Naive thymus-derived CD4-positive, alpha-beta T cell (primary cell): Measurements from ENCODE around the gene MMS19. TPM values are rescaled to one million over a fixed set of nuclear protein-coding genes. Genes with fewer than 3 reads are reported as not detected.
A peak's percentile ranks its signal among the peaks of the same experiment; 100 is the strongest.

Experiments
- ATAC-seq: fragments of 150-1000 bp; cut with Tn5 transposase; 2 replicates; pipeline ENCODE4 v1.10.0; 2021; ENCODE audit warnings: mild to moderate bottlenecking, moderate library complexity
- CTCF ChIA-PET: fragments of 350-600 bp; sonication (Branson Sonifier 250); formaldehyde crosslinking; loops from one replicate; lab custom pipeline; 2021; ENCODE audit warnings: antibody characterized with exemption; lab: Charles Lee
- POLR2A ChIA-PET: fragments of 350-600 bp; sonication (Branson Sonifier 250); formaldehyde crosslinking; loops from one replicate; lab custom pipeline; 2021; ENCODE audit warnings: antibody characterized with exemption, inconsistent platforms; lab: Charles Lee
- DNase-seq, 9 donors: peaks; one replicate each; pipeline versions ENCODE4 v3.0.0 to v3.0.0-alpha.2; 2020 to 2022; ENCODE audit warnings: mixed read lengths in 1 of 9
- H3K27ac ChIP-seq: one replicate; pipeline ENCODE4 v1.7.0; 2013; ENCODE audit warnings: mild to moderate bottlenecking, low read depth, low read length, moderate library complexity
- H3K27me3 ChIP-seq, 2 donors: one replicate each; pipeline ENCODE4 v1.7.0; 2013; ENCODE audit warnings: low read length in 2 of 2, mild to moderate bottlenecking in 2 of 2, moderate library complexity in 2 of 2; ENCODE audit not compliant: control insufficient read depth in 2 of 2, insufficient read depth in 2 of 2
- H3K36me3 ChIP-seq, 3 experiments: 1 replicate in 2 of 3; 2 replicates in 1 of 3; pipeline ENCODE4 v1.7.0; 2013; ENCODE audit warnings: low read length in 3 of 3, mild to moderate bottlenecking in 3 of 3, moderate library complexity in 1 of 3; ENCODE audit not compliant: insufficient read depth in 3 of 3, control insufficient read depth in 2 of 3
- H3K4me1 ChIP-seq, 2 donors: one replicate each; pipeline ENCODE4 v1.7.0; 2013; ENCODE audit warnings: low read length in 2 of 2, mild to moderate bottlenecking in 2 of 2, moderate library complexity in 1 of 2; ENCODE audit not compliant: control insufficient read depth in 2 of 2, insufficient read depth in 2 of 2
- H3K4me3 ChIP-seq: 2 replicates; pipeline ENCODE4 v1.7.0; 2013; ENCODE audit warnings: mild to moderate bottlenecking, low read length
- H3K9me3 ChIP-seq, 3 experiments: 1 replicate in 2 of 3; 2 replicates in 1 of 3; pipeline ENCODE4 v1.7.0; 2013; ENCODE audit warnings: low read length in 3 of 3; ENCODE audit not compliant: control insufficient read depth in 2 of 3
- H3K27ac Mint-ChIP-seq, 9 donors: one replicate each; pipeline ENCODE4 v1.8.0; 2020 to 2022; ENCODE audit warnings: mixed read lengths in 9 of 9, mild to moderate bottlenecking in 8 of 9, moderate library complexity in 5 of 9, inconsistent platforms in 2 of 9
- H3K27me3 Mint-ChIP-seq, 5 donors: one replicate each; pipeline ENCODE4 v1.8.0; 2021 to 2022; ENCODE audit warnings: mixed read lengths in 5 of 5, mild to moderate bottlenecking in 1 of 5
- H3K36me3 Mint-ChIP-seq, 5 donors: one replicate each; pipeline ENCODE4 v1.8.0; 2020 to 2022; ENCODE audit warnings: mixed read lengths in 5 of 5, mild to moderate bottlenecking in 3 of 5, inconsistent platforms in 1 of 5
- H3K4me1 Mint-ChIP-seq, 7 donors: one replicate each; pipeline ENCODE4 v1.8.0; 2020 to 2022; ENCODE audit warnings: mixed read lengths in 7 of 7, mild to moderate bottlenecking in 3 of 7, inconsistent platforms in 1 of 7
- H3K4me3 Mint-ChIP-seq, 10 donors: one replicate each; pipeline ENCODE4 v1.8.0; 2020 to 2022; ENCODE audit warnings: mild to moderate bottlenecking in 10 of 10, mixed read lengths in 10 of 10, moderate library complexity in 6 of 10, inconsistent platforms in 2 of 10
- H3K9me3 Mint-ChIP-seq, 11 donors: one replicate each; pipeline ENCODE4 v1.8.0; 2020 to 2022; ENCODE audit warnings: mixed read lengths in 11 of 11, mild to moderate bottlenecking in 4 of 11, inconsistent platforms in 1 of 11, moderate library complexity in 1 of 11
- intact Hi-C, 2 donors: fragments of 100-400 bp; cut with micrococcal nuclease; formaldehyde crosslinking; loops; one replicate each; pipeline ENCODE4 v1.15.1; 2023
- polyA plus RNA-seq, 2 donors: library from polyadenylated mRNA; unstranded; fragments of 300-500 nt; fragmentation: Illumina TruSeq; gene quantifications; one replicate each; pipeline ENCODE4 v1.2.3, GENCODE V29; 2021
- total RNA-seq, 6 experiments: library from RNA in 5 of 6; stranded (reverse) in 5 of 6; gene quantifications; 1 replicate in 5 of 6; 2 replicates in 1 of 6; pipeline ENCODE4 v1.2.3 and lab custom pipeline; 2021 to 2026

The MMS19 gene
- total and polyA plus RNA-seq, 7 experiments from 2014 or later = 37.4 to 113 (median 82.0) TPM

DNA sequence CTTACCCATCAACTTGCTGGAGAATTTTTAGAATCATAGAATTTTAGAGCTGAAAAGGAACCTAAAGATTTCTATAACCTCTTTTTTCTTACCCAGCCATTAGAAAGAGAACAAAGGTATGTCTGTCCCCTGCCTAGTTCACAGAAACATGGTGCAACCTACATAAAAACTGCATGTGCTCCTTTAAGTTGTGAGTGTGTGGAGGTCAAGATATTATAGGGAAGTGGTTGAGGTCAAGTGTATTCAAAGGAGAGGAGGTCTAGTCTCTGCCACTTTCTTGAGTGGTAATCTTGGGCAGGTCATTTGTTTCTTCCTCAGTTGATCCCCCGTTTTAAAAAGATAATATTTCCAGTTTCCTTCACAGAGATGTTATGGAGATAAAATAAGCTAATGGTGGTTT is 6.9 kb upstream of the MMS19 start:
- Histone ChIP-seq H3K27ac (no peak overlapping the region), H3K4me3 (no peak overlapping the region), H3K27me3 (no peaks in the 10 kb centered on the region), H3K4me1 (peaks cover 0 to under 1% of the 10 kb centered on the region in 2 donors), H3K36me3 (no peaks in the 10 kb centered on the region), H3K9me3 (no peaks in the 10 kb centered on the region)
- H3K4me3 Mint-ChIP-seq = no peak overlapping the region
- H3K4me1 Mint-ChIP-seq = peaks cover 0 to 11% (median 8%) of the 10 kb centered on the region in 7 donors
- ChIA-PET CTCF (no interaction called here), POLR2A (interaction anchor here (1.6 kb wide), 1 partner anchor 8 kb away, joined by 3 read pairs; no protein-coding TSS in a partner anchor)
- no peak for DNase-seq
- H3K36me3 Mint-ChIP-seq = no peaks in the 10 kb centered on the region
- intact Hi-C loops = no loop called here
- H3K9me3 Mint-ChIP-seq = no peaks in the 10 kb centered on the region
- peaks cover 0 to 38% (median 18%) of the 10 kb centered on the region in 5 donors for H3K27me3 Mint-ChIP-seq
- H3K27ac Mint-ChIP-seq = no peak overlapping the region
- ATAC-seq = no peak

- Mint-ChIP-seq H3K27me3 (peaks cover 0 to 44% (median 21%) of the 10 kb centered on the region in 5 donors), H3K4me3 (no peak overlapping the region), H3K27ac (no peak overlapping the region), H3K4me1 (peaks cover 0 to 16% (median 9%) of the 10 kb centered on the region in 7 donors), H3K9me3 (no peaks in the 10 kb centered on the region), H3K36me3 (no peaks in the 10 kb centered on the region)
- CTCF ChIA-PET = no interaction called here
- POLR2A ChIA-PET = interaction anchor here (0.6 to 1.2 kb wide), 2 partner anchors 9 to 30 kb away, joined by 3 to 5 read pairs; no protein-coding TSS in a partner anchor
- H3K27ac ChIP-seq = no peak overlapping the region
- DNase-seq (no peak), ATAC-seq (no peak)
- H3K4me1 ChIP-seq = peaks cover 2 to 9% of the 10 kb centered on the region in 2 donors
- no peaks in the 10 kb centered on the region for H3K9me3 ChIP-seq
- no peaks in the 10 kb centered on the region for H3K27me3 ChIP-seq
- H3K36me3 ChIP-seq = peaks cover 0 to 5% (median 0%) of the 10 kb centered on the region in 3 experiments
- intact Hi-C loops = no loop called here
- H3K4me3 ChIP-seq = no peak overlapping the region
Measured at GRCh38 chr10:97503406-97503805, 5.2 kb upstream of the MMS19 start.

DNA sequence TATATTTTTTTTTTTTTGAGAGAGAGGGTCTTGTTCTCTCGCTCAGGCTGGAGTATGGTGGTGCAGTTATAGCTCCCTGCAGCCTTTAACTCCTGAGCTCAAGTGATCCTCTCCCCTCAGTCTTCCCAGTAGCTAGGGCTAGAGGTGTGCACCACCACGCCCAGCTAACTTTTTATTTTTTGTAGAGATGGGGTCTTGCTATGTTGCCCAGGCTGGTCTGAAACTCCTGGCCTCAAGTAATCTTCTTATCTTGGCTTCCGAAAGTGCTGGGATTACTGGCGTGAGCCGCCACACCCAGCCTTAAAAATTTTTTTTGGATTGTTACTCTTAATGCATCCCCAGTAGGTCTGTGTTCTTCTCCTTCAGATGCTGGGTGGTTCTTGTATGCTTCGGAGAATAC is 4.7 kb upstream of the MMS19 start:
- Mint-ChIP-seq H3K4me1 (peaks cover 0 to 18% (median 11%) of the 10 kb centered on the region in 7 donors), H3K27me3 (peaks cover 0 to 44% (median 21%) of the 10 kb centered on the region in 5 donors), H3K36me3 (no peaks in the 10 kb centered on the region), H3K9me3 (no peaks in the 10 kb centered on the region), H3K4me3 (no peak overlapping the region), H3K27ac (no peak overlapping the region)
- Histone ChIP-seq H3K4me3 (no peak overlapping the region), H3K27ac (no peak overlapping the region), H3K9me3 (no peaks in the 10 kb centered on the region), H3K27me3 (no peaks in the 10 kb centered on the region), H3K4me1 (peaks cover 2 to 9% of the 10 kb centered on the region in 2 donors), H3K36me3 (peaks cover 0 to 5% (median 0%) of the 10 kb centered on the region in 3 experiments)
- intact Hi-C loops = no loop called here
- ATAC-seq (no peak), DNase-seq (no peak)
- CTCF ChIA-PET = no interaction called here
- POLR2A ChIA-PET = interaction anchor here (1.2 kb wide), 1 partner anchor 8 kb away, joined by 5 read pairs; no protein-coding TSS in a partner anchor

- H3K27me3 Mint-ChIP-seq = peaks cover 0 to 36% (median 21%) of the 10 kb centered on the region in 5 donors
- Histone ChIP-seq H3K4me1 (peaks cover 18 to 33% of the 10 kb centered on the region in 2 donors), H3K27ac (no peak overlapping the region), H3K9me3 (no peaks in the 10 kb centered on the region), H3K36me3 (peaks cover 0 to 5% (median 0%) of the 10 kb centered on the region in 3 experiments), H3K27me3 (no peaks in the 10 kb centered on the region), H3K4me3 (no peak overlapping the region)
- CTCF ChIA-PET = interaction anchor here (1.0 to 1.4 kb wide), 2 partner anchors 43 to 54 kb away, joined by 3 read pairs; no protein-coding TSS in a partner anchor
- H3K4me1 Mint-ChIP-seq = peaks cover 19 to 45% (median 33%) of the 10 kb centered on the region in 7 donors
- POLR2A ChIA-PET = interaction anchor here (0.6 to 1.5 kb wide), 2 partner anchors 55 to 179 kb away, joined by 3 to 4 read pairs; no protein-coding TSS in a partner anchor
- no peak for DNase-seq
- H3K27ac Mint-ChIP-seq = peak overlapping the region in 4 of 9 donors; percentile 15 to 63 (median 24)
- H3K9me3 Mint-ChIP-seq = no peaks in the 10 kb centered on the region
- intact Hi-C loops = no loop called here
- H3K36me3 Mint-ChIP-seq = no peaks in the 10 kb centered on the region
- ATAC-seq = no peak
- peak overlapping the region; percentile 7 to 98 (median 66) for H3K4me3 Mint-ChIP-seq
Measured at GRCh38 chr10:97500297-97500575, 2.0 kb upstream of the MMS19 start.

- peak overlapping the region in 4 of 9 donors; percentile 15 to 63 (median 30) for H3K27ac Mint-ChIP-seq
Measured at GRCh38 chr10:97499561-97500296, 1.5 kb upstream of the MMS19 start.

DNA sequence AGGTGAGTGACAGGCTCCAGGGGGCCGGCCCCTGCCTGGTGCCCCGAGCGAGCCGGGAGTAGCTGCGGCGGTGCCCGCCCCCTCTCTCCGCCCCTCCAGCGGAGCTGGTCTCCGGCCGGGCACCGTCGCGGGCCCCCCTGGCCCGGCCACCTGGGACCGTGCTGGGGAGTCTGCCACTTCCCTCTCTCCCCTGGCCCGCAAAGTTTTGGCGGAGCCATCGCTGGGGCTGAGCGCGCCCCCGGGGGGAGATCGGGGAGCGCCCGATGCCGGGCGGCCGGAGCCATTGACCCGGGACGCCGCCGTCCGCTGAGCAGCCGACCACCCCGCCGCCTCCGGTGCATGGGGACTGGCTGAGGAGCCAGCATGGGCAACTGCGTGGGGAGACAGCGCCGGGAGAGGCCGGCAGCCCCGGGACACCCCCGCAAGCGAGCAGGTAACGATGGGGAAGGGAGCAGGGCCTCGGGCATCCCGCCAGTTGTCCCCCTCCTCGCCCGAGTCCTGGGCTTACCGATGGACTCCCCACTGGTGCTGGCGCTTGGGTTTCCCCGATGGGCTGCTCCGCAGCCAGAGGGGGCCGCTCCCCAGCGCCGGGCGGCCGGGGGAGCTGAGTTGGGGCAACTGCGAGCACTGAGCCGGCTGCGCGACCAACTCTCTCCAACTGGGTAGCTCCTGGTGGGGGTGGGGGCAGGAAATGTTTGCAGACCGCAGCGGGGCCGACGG is 779 bp upstream of the MMS19 start, which contains the start of gene UBTD1:
TSS of gene UBTD1 (plus strand) at position 84 of the 720 bp plus-strand sequence. CDS start at position 364, 280 bp downstream.
- POLR2A ChIA-PET = interaction anchor here (1.5 kb wide), 1 partner anchor 177 kb away, joined by 4 read pairs; no protein-coding TSS in a partner anchor
- Histone ChIP-seq H3K4me1 (peaks cover 20 to 41% of the 10 kb centered on the region in 2 donors), H3K36me3 (peaks cover 0 to 5% (median 0%) of the 10 kb centered on the region in 3 experiments), H3K4me3 (peak within 1 kb of the TSS; percentile 96), H3K27ac (peak within 1 kb of the TSS; percentile 81), H3K27me3 (no peaks in the 10 kb centered on the region), H3K9me3 (no peaks in the 10 kb centered on the region)
- peak within 1 kb of the TSS; percentile 85 to 99 (median 98) for H3K4me3 Mint-ChIP-seq
- CTCF ChIA-PET = interaction anchor here (1.0 to 1.4 kb wide), 2 partner anchors 44 to 55 kb away, joined by 3 read pairs; no protein-coding TSS in a partner anchor
- intact Hi-C loops = loop anchor here (1.0 to 10.0 kb wide), 22 partner anchors 16 to 912 kb away; partner anchors contain the start of genes ARHGAP19 (in 2 of the 2), AVPI1 (in 2 of the 2), EXOSC1 (in 2 of the 2) and FRAT2 (in 2 of the 2)
- peak in 7 of 9 donors; percentile 19 to 45 (median 31) for DNase-seq
- no peak for ATAC-seq
- H3K27ac Mint-ChIP-seq = peak within 1 kb of the TSS; percentile 94 to 98 (median 97)
- peaks cover 0 to 36% (median 21%) of the 10 kb centered on the region in 5 donors for H3K27me3 Mint-ChIP-seq
- H3K9me3 Mint-ChIP-seq = no peaks in the 10 kb centered on the region
- peaks cover 0 to under 1% (median 0%) of the 10 kb centered on the region in 5 donors for H3K36me3 Mint-ChIP-seq
- H3K4me1 Mint-ChIP-seq = peaks cover 28 to 58% (median 46%) of the 10 kb centered on the region in 7 donors

More at GRCh38 chr10:97499561-97500296, 1.5 kb upstream of the MMS19 start:
- intact Hi-C loops = loop anchor here (2.0 to 10.0 kb wide), 9 partner anchors 17 to 913 kb away; partner anchors contain the start of genes LCOR (in 2 of the 2), FRAT2 (in 1 of the 2), R3HCC1L (in 1 of the 2) and TM9SF3 (in 1 of the 2)
- DNase-seq = peak in 1 of 9 donors; percentile 21
- no peak for ATAC-seq
- peaks cover 20 to 38% of the 10 kb centered on the region in 2 donors for H3K4me1 ChIP-seq
- H3K36me3 Mint-ChIP-seq = no peaks in the 10 kb centered on the region
- H3K4me3 Mint-ChIP-seq = peak overlapping the region; percentile 31 to 98 (median 70)
- peak overlapping the region; percentile 81 for H3K27ac ChIP-seq
- H3K9me3 Mint-ChIP-seq = no peaks in the 10 kb centered on the region
- CTCF ChIA-PET = interaction anchor here (0.5 to 1.4 kb wide), 3 partner anchors 33 to 54 kb away, joined by 3 read pairs; no protein-coding TSS in a partner anchor
- peaks cover 0 to 36% (median 21%) of the 10 kb centered on the region in 5 donors for H3K27me3 Mint-ChIP-seq
- POLR2A ChIA-PET = interaction anchor here (0.6 to 1.5 kb wide), 2 partner anchors 55 to 178 kb away, joined by 3 to 4 read pairs; no protein-coding TSS in a partner anchor
- no peaks in the 10 kb centered on the region for H3K27me3 ChIP-seq
- peak overlapping the region; percentile 96 for H3K4me3 ChIP-seq
- peaks cover 24 to 50% (median 38%) of the 10 kb centered on the region in 7 donors for H3K4me1 Mint-ChIP-seq
- H3K9me3 ChIP-seq = no peaks in the 10 kb centered on the region
- H3K36me3 ChIP-seq = peaks cover 0 to 5% (median 0%) of the 10 kb centered on the region in 3 experiments
